GOT3 (cell line): ENCODE measurements around the gene OR8U1.
"Not testable (repeated sequence)": the region's sequence is repeated elsewhere in the genome, so short reads cannot be mapped to it uniquely, and the experiment has no call there.

Experiments
- DNase-seq: peaks from one replicate; lab custom pipeline; 2025; ENCODE audit warnings: mixed read lengths; lab: John Stamatoyannopoulos, UW

The OR8U1 gene

DNA sequence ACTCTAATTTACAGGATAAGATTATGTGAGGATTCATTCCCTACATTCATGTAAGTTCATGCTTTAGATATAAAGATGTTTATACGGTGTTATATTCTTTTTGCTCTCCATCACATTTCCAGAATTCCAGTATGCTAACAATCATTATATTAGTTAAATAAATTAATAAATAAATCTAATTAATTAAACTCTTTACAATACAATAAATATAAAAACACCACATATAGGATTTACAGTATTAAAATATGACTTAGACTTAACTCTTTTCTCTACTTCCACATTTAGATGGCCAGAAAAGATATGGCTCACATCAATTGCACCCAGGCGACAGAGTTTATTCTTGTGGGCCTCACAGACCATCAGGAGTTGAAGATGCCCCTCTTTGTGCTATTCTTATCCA is at the start of gene OR8U1:
Gene OR8U1 (plus strand): TSS at position 301 of the 400 bp plus-strand sequence. CDS start 0 bp downstream, at position 301.
- no peak for DNase-seq

DNA sequence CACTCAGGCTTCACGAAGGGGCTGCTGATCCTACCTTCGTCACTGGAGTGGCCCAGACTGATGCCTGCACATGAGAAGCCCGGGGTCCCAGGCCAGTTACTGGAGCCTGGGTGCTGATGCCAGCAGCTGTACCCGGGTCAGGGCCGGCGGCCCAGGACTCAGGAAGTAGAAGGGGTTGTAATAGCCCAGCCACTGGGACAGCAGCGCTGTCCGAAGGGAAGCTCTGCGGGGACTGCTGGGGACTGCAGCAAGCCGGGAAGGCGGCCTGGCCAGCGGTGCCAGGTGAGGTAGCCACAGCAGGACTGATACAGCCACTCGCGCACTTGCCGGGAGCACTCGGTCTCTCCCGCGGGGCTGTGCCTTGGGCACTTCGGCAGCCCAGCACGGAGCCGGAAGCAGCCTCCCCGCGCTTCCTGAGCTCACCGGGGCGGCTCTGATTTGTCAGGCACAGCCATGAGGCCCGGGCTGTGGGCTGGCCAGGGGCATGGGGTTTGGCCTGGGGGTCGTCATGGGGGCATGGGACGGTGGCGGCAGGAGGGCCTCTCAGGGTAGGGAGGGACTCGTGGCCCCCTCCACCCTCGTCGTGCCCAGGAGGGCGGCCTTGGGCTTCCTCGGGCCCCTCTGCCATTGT is 43.4 kb upstream of the OR8U1 start:
- DNase-seq, result no peak

GRCh38 chr11:56333156-56333555 is 42.3 kb upstream of the OR8U1 start:
- DNase-seq, result no peak

DNA sequence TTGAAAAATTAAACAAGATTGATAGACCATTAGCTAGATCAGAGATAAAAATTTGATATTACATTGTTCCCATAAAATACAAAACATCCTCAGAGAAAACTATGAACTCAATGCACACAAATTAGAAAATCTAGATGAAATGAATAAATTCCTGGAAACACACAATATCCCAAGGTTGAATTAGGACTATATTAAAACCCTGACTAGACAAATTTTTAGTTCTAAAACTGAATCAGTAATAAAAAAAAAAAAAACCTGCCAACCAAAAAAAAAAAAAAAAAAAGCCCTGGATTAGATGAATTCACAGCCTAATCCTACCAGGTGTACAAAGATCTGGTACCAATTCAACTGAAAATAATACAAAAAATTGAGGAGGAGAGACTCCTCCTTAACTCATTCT is 35.1 kb upstream of the OR8U1 start:
- DNase-seq, result no peak

- no peak for DNase-seq
Measured at GRCh38 chr11:56345739-56346138, 29.7 kb upstream of the OR8U1 start, which contains the start of gene OR8K1. OR8K1 (plus strand) TSS chr11:56346039; CDS start chr11:56346039, 0 bp downstream.

- DNase-seq, result no peak
Measured at GRCh38 chr11:56353991-56354390, 21.4 kb upstream of the OR8U1 start, which contains the start of gene OR8J1. OR8J1 (plus strand) TSS chr11:56354291; CDS start chr11:56360247, 5,956 bp downstream.

DNA sequence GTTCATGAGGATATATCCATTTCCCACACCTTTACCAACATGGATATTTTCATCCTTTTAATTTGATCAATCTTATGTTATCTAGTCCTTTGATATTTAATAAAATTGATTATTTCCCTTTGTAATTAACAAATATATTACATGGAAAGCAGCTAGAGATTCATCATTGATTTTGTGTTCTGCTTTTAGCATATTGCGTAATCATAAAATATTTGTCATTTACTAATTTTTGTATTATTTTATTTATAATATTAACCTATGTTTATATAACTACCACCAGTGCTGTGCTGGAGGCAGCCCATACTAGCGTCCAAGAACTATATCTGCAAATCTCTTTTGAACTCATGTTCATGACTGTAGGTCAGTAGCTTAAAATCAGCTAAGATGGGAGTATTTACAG is 4.7 kb downstream of the OR8U1 start:
- DNase-seq, result no peak

GRCh38 chr11:56394381-56394780 is 19.0 kb downstream of the OR8U1 start:
- DNase-seq, result no peak

GRCh38 chr11:56396047-56396446 is 20.6 kb downstream of the OR8U1 start:
- DNase-seq, result no peak

DNA sequence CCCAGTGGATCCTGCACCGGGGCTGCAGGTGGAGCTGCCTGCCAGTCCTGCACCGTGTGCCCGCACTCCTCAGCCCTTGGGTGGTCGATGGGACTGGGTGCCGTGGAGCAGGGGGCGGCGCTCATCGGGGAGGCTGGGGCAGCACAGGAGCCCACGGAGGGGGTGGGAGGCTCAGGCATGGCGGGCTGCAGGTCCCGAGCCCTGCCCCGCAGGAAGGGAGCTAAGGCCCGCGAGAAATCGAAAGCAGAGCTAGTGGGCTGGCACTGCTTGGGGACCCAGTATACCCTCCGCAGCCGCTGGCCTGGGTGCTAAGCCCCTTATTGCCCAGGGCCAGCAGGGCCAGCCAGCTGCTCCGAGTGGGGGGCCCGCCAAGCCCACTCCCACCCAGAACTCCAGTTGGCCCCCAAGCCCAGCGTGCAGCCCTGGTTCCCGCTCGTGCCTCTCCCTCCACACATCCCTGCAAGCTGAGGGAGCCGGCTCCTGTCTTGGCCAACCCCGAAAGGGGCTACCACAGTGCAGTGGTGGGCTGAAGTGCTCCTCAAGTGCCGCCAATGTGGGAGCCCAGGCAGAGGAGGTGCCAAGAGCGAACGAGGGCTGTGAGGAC is 26.5 kb downstream of the OR8U1 start:
- not testable (repeated sequence) for DNase-seq

DNA sequence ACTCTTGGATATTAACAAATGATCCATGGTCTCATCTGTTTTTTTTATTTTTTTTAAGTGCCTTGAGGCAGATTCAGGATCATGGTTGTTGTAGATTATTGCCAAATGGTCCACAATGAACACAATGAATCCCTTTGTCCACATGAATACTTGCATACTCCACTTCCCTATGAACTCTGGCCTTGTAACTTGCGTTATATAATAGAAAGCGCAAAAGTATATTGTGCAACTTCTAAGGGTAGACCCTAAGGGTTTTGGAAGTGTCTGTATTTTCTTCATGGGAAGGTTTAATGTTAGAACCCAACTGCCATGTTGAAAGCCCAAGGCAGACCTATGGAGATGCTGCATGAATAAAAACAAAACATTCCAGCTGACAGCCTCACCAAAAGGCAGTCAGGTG is 29.0 kb downstream of the OR8U1 start:
- DNase-seq, result no peak

GRCh38 chr11:56410801-56411200 is 35.4 kb downstream of the OR8U1 start:
- no peak for DNase-seq

DNA sequence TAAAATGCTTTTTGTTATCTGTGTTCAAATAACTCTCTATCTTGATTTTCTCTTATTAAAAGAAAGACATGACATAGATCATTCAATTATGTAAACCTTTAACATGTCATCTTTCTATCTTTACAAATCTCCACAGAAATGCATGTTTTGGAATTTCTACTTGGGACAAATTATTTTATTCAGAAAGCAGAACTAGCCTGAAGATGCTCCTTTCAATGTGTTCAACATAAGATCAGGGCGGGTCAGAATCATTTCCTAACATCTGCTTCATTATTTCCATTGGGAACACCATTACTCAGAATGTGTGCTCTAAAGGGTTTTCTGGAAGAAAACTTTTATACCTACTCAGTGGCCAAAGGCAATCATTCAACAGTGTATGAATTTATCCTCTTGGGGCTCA is 37.0 kb downstream of the OR8U1 start, which contains the start of gene OR5AL1:
Gene OR5AL1 (plus strand): TSS at position 301 of the 400 bp plus-strand sequence.
- DNase-seq, result no peak
